Progenitor cell of endocrine pancreas (in vitro differentiated cells): Measurements from ENCODE around the gene ATP1B4. TPM values are rescaled to one million over a fixed set of nuclear protein-coding genes. Genes with fewer than 3 reads are reported as not detected.

Experiments
- DNase-seq: peaks from one replicate; pipeline ENCODE4 v3.0.0; 2021; ENCODE audit warnings: low spot score; ENCODE audit not compliant: unreplicated experiment
- H3K27ac Mint-ChIP-seq: 2 replicates; pipeline ENCODE4 v1.8.0; 2021; ENCODE audit warnings: mild to moderate bottlenecking, moderate library complexity, mixed read lengths
- H3K27me3 Mint-ChIP-seq: 2 replicates; pipeline ENCODE4 v1.8.0; 2021; ENCODE audit warnings: mixed read lengths
- H3K36me3 Mint-ChIP-seq: 2 replicates; pipeline ENCODE4 v1.8.0; 2022; ENCODE audit warnings: mixed read lengths; ENCODE audit not compliant: insufficient read depth
- H3K4me1 Mint-ChIP-seq: 2 replicates; pipeline ENCODE4 v1.8.0; 2021; ENCODE audit warnings: low read depth, mixed read lengths
- H3K4me3 Mint-ChIP-seq: 2 replicates; pipeline ENCODE4 v1.8.0; 2021; ENCODE audit warnings: low read depth, mild to moderate bottlenecking, moderate library complexity, mixed read lengths
- H3K9me3 Mint-ChIP-seq: 2 replicates; pipeline ENCODE4 v1.8.0; 2021; ENCODE audit warnings: low read depth, mixed read lengths
- total RNA-seq: library from RNA; stranded (reverse); gene quantifications from 2 replicates; pipeline ENCODE4 v1.2.1, GENCODE V29; 2021
- TF ChIP-seq, protein P1 (sequence below): fragments of 200-600 bp; sonication (generic); IDR thresholded peaks from one replicate; pipeline ENCODE4 v1.5.0; 2021; ENCODE audit warnings: antibody characterized with exemption, mild to moderate bottlenecking; ENCODE audit not compliant: unreplicated experiment

The ATP1B4 gene
- total RNA-seq, 1 donor from 2014 or later, result not detected

DNA sequence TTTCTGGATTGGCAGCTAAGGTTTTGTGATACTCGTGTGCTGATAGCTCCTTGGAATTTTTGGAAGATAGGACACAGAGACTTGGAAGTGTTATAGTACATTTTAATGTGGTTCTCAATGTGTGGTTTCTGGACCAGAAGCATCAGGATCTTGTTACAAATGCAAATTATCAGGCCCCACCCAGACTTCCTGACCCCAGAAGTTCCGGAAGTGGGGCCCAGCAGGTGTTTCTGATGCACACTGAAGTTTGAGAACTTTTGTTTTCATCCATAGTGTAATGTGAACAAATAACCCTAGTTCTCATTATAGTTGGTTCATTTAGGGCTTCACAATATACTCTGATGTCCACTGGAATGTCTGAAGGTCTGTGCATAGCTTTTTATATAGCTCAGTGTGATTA, 57.6 kb downstream of the ATP1B4 start:
- Mint-ChIP-seq H3K4me1 (no peaks in the 10 kb centered on the region), H3K27me3 (no peaks in the 10 kb centered on the region), H3K9me3 (peaks cover 11% of the 10 kb centered on the region), H3K4me3 (no peak overlapping the region), H3K36me3 (no peaks in the 10 kb centered on the region), H3K27ac (no peak overlapping the region)
- DNase-seq, result no peak
- TF ChIP-seq, protein P1, sequence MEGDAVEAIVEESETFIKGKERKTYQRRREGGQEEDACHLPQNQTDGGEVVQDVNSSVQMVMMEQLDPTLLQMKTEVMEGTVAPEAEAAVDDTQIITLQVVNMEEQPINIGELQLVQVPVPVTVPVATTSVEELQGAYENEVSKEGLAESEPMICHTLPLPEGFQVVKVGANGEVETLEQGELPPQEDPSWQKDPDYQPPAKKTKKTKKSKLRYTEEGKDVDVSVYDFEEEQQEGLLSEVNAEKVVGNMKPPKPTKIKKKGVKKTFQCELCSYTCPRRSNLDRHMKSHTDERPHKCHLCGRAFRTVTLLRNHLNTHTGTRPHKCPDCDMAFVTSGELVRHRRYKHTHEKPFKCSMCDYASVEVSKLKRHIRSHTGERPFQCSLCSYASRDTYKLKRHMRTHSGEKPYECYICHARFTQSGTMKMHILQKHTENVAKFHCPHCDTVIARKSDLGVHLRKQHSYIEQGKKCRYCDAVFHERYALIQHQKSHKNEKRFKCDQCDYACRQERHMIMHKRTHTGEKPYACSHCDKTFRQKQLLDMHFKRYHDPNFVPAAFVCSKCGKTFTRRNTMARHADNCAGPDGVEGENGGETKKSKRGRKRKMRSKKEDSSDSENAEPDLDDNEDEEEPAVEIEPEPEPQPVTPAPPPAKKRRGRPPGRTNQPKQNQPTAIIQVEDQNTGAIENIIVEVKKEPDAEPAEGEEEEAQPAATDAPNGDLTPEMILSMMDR, result no peak

DNA sequence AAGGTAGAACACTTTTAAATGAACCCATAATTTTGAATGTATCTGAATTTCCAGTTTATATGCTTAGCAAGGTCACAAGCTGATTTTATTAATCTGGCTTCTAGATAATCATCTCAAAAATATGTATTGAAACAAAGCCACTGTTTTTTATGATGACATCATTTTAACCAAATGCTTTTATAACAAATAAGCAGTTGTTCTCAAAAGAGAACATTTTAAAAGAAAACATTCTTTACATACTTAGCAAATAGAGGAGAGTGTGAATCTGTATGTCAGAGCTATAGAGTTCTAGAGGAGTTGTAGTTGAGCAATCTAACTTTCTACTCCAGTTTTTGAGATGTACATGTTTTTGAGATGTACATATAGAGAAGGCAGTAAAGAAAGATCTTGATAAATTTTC, 64.7 kb downstream of the ATP1B4 start:
- TF ChIP-seq, protein P1, result no peak
- Mint-ChIP-seq H3K27ac (no peak overlapping the region), H3K4me1 (peaks cover 5% of the 10 kb centered on the region), H3K9me3 (peaks cover 7% of the 10 kb centered on the region), H3K36me3 (no peaks in the 10 kb centered on the region), H3K27me3 (no peaks in the 10 kb centered on the region), H3K4me3 (no peak overlapping the region)
- no peak for DNase-seq

DNA sequence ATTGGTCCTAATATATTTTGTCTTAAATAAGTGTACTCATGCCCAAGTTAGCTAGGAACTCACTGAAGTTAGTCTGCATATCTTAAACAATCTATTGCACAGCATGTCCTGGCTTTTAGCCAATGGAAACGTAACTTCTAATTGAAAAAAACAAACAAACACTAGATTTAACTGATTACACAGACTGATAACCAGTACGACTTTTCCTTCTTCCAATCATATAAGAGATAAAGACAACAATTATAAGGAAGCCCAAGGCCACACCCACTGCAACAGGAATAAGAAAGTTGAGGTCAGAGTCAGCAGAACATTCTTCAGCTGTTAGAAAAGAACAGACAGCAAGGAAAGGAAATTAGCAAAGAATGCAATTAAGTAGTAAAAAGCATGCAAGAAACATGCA, 66.4 kb downstream of the ATP1B4 start:
- TF ChIP-seq, protein P1, result no peak
- no peak for DNase-seq
- H3K27me3 Mint-ChIP-seq, result no peaks in the 10 kb centered on the region

DNA sequence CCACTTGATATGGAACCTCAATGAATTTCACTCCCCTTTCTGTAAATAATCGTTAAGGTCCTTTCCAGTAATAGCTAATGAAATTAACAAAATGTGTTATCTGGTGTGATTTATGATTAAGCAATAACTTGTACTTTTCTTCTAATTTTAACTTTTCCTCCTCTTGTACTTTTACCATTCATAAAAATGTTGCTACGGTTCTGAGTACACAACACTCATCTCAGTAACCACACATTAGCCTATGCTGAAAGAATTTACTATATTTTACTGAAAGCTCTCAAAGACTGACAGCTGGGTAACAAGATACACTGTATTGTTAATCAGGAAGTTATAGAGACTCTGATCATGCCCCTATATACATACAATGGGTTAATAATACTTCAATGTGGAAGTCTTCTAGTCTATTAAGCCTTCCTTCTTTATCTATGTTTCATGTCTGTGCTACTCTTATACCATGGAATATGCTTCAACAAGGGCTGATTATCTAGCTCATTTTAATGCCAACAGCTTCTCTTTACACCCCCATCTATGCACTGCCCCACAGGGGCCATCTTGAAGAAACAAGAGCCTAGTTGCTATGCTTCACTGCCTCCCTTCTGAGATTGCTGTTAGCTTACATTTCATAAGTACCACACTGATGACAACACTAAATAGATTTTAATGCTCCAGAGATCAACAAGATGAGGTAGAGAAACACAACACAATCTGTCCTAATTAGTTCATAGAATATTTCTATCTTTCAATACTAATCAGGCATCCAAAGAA, 68.1 kb downstream of the ATP1B4 start:
- Mint-ChIP-seq H3K9me3 (peaks cover 14% of the 10 kb centered on the region), H3K4me1 (peaks cover 5% of the 10 kb centered on the region), H3K4me3 (no peak overlapping the region), H3K27ac (no peak overlapping the region), H3K27me3 (no peaks in the 10 kb centered on the region), H3K36me3 (peaks cover 2% of the 10 kb centered on the region)
- TF ChIP-seq, protein P1, result no peak
- DNase-seq, result no peak

More for the DNA sequence above, 66.4 kb downstream of the ATP1B4 start:
- Mint-ChIP-seq H3K36me3 (no peaks in the 10 kb centered on the region), H3K4me3 (no peak overlapping the region), H3K9me3 (peaks cover 16% of the 10 kb centered on the region), H3K4me1 (peaks cover 5% of the 10 kb centered on the region), H3K27ac (no peak overlapping the region)

Other genes starting within 250 kb of the ATP1B4 start
- 0.55 and 1.4 TPM in 2 replicates for gene RHOXF1, start 246.2 kb upstream of the ATP1B4 start, total RNA-seq
- gene RHOXF2, start 203.5 kb upstream of the ATP1B4 start, total RNA-seq, result not detected in 2 replicates
- 40.4 and 41.3 TPM in 2 replicates for gene ZBTB33, start 111.3 kb upstream of the ATP1B4 start, total RNA-seq
- gene TMEM255A, start 50.6 kb upstream of the ATP1B4 start, total RNA-seq, result 0.46 and 0.51 TPM in 2 replicates
- gene LAMP2, start 107.2 kb downstream of the ATP1B4 start, total RNA-seq, result 64.5 and 71.9 TPM in 2 replicates
- 61.3 and 62.7 TPM in 2 replicates for gene CUL4B, start 198.9 kb downstream of the ATP1B4 start, total RNA-seq
- 35.0 and 37.3 TPM in 2 replicates for gene MCTS1, start 242.0 kb downstream of the ATP1B4 start, total RNA-seq